GM21529 (cell line): ENCODE data around the gene NPHP4.

Source experiments
- ATAC-seq: cut with Tn5 transposase; IDR thresholded peaks from one replicate; pipeline ENCODE4 v1.9.1; 2021; ENCODE audit not compliant: unreplicated experiment

NPHP4 gene

GRCh38 chr1:5992026-5992813 is at the start of gene NPHP4:
Gene NPHP4, minus strand, starts transcription at chr1:5992425. Its CDS starts 6,136 bp downstream, at chr1:5986289.
- peak; percentile 88 for ATAC-seq

- ATAC-seq: no peak
These were observed 49.3 kb upstream of the NPHP4 start for GRCh38 chr1:6041432-6042062.

- ATAC-seq: no peak
These were observed 48.7 kb upstream of the NPHP4 start for GRCh38 chr1:6040861-6041415.

GRCh38 chr1:6040444-6040843 is 48.2 kb upstream of the NPHP4 start:
- ATAC-seq: no peak

GRCh38 chr1:6039031-6039430 is 46.8 kb upstream of the NPHP4 start:
- ATAC-seq: no peak

- ATAC-seq: no peak
These were observed 46.4 kb upstream of the NPHP4 start for GRCh38 chr1:6038603-6039002.

- peak; percentile 67 for ATAC-seq
These were observed 45.1 kb upstream of the NPHP4 start for GRCh38 chr1:6037338-6037762.

- ATAC-seq: no peak
These were observed 43.5 kb upstream of the NPHP4 start for GRCh38 chr1:6035719-6036118.

GRCh38 chr1:6035303-6035702 is 43.1 kb upstream of the NPHP4 start:
- ATAC-seq: no peak

- ATAC-seq: no peak
These were observed 42.5 kb upstream of the NPHP4 start for GRCh38 chr1:6034750-6035096.

GRCh38 chr1:6033986-6034749 is 41.9 kb upstream of the NPHP4 start:
- no peak for ATAC-seq

- no peak for ATAC-seq
These were observed 40.9 kb upstream of the NPHP4 start for GRCh38 chr1:6033124-6033523.

- no peak for ATAC-seq
These were observed 38.5 kb upstream of the NPHP4 start for GRCh38 chr1:6030547-6031261.

- ATAC-seq: no peak
These were observed 37.9 kb upstream of the NPHP4 start for GRCh38 chr1:6030132-6030531.

GRCh38 chr1:6029351-6029750 is 37.1 kb upstream of the NPHP4 start:
- no peak for ATAC-seq

GRCh38 chr1:6028042-6028850 is 36.0 kb upstream of the NPHP4 start:
- ATAC-seq: peak; percentile 31

- ATAC-seq: no peak
These were observed 35.4 kb upstream of the NPHP4 start for GRCh38 chr1:6027591-6027990.

GRCh38 chr1:6026095-6026809 is 34.0 kb upstream of the NPHP4 start:
- peak; percentile 81 for ATAC-seq

GRCh38 chr1:6025269-6026094 is 33.3 kb upstream of the NPHP4 start:
- ATAC-seq: no peak
